GM18519 (cell line): Measurements from ENCODE around the gene OMD.

Source experiments
- ATAC-seq: cut with Tn5 transposase; IDR thresholded peaks from one replicate; pipeline ENCODE4 v1.9.1; 2021; ENCODE audit warnings: mild to moderate bottlenecking, moderate library complexity; ENCODE audit not compliant: unreplicated experiment, low FRiP score

The OMD gene

DNA sequence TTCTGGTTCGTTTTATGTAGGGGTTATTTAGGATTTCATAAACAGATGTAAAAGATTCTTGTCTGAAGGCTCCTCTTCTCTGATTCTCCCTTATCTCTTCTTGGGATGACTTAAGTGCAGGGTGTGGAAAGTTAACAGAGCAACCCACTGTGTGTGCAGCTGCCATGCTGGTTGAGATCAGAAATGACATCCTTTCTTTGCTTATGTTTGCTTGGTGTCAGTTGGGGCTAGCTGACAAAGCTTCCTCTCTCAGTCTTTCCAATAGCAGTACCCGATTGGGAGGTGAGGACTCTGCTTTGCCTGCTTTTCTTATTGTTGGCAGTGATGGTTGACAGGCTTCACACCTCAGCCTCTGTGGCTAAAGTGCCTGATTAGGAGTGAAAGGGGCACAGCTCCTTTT, 46.4 kb downstream of the OMD start:
- ATAC-seq, result no peak

DNA sequence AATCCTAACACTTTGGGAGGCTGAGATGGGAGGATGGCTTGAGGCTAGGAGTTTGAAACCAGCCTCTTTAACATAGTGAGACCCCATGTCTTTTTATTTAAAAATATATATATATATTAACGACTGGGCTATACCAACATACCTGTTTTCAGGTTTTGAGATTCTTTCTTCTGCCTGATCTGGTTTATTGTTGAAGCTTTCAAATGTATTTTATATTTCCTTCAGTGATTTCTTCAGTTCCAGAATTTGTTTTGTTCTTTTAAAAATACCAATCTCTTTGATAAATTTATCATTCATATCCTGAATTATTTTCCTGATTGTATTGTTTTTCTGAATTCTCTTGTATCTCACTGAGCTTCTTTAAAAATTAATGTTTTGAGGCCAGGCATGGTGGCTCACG, 51.1 kb downstream of the OMD start:
- ATAC-seq, result no peak

DNA sequence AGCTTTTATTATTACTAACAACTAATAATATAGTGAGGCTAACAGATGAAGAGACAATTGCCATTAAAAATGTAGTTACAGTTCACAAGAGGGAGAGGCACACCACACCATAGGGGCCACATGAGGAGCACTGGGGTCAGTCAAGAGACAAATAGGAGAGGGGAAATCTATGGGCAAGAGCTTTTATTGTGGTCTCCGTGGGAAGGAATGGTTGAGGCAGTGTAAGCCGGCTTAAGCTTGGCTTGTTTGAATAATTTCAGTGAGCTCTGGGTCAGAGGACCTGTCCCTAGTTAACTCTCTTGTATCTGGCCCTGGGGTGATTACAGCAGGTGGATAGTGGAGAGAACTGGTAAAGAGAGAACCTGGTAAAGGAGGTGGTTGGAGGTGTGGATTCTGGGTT, 55.2 kb downstream of the OMD start:
- no peak for ATAC-seq
